Spleen (tissue), 7 donors: ENCODE data around the gene PGA4.

ENCODE experiments used
- POLR2A ChIP-seq, 3 donors: fragments of 450-650 bp; IDR thresholded peaks; one replicate each; pipeline ENCODE4 v1.5.1; 2017; ENCODE audit warnings: antibody characterized with exemption in 3 of 3, mild to moderate bottlenecking in 1 of 3
- POLR2AphosphoS5 ChIP-seq, 3 donors: sonication (generic); formaldehyde crosslinking; IDR thresholded peaks; one replicate each; pipeline ENCODE4 v1.5.1; 2017; ENCODE audit warnings: antibody characterized with exemption in 3 of 3
- TF ChIP-seq, protein P1 (sequence below), 11 experiments: fragments of 200-600 bp in 7 of 11; fragments of 450-650 bp in 4 of 11; sonication (generic) in 4 of 11; IDR thresholded peaks in 8 of 11; conservative IDR thresholded peaks in 3 of 11; 1 replicate in 7 of 11; 2 replicates in 4 of 11; pipeline versions ENCODE4 v1.4.0 to v1.8.0; 2016 to 2021; ENCODE audit warnings: antibody characterized with exemption in 11 of 11, inconsistent platforms in 4 of 11, mild to moderate bottlenecking in 1 of 11
- donor health status: DM: no; HTN: no; CAD: no; lungs with moderate emphysema.
- donor health status: DM: no; HTN: no; CAD: no.
- donor health status: DM: no; HTN: no; CAD: no.

DNA sequence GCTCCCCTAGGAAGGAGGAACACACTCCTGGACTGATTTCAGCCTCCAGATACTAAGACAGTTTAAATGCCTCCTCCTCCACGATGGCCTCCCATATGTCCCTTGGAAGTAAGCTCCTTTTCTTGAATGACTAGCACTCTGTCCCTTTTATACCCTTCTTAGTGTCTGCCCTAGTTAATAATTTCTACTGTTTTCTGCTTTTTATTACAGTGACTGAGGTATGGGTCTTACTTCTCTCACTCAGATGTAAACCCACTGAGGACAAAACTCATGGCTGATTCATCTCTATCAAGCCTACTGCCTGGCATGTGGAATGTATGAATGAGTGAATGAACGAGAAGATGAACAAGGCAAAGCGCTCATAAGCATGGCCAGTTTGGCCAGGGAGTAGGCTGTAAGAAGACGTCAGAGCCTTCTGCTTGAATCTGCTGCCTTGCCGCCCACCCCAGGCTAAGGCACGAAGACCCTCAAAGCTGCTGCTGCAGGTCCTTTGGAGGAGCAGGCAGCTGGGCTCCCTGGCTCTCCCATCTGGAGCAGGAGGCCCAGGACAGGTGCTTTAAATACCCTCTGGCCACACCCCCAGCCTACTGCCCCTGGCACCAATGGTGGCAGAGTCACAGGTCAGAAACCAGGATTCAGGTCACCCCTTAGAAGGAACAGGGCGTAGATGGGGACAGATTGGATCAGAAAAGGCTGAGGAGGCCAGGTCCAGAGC is 27.0 kb upstream of the PGA4 start:
- TF ChIP-seq, protein P1, sequence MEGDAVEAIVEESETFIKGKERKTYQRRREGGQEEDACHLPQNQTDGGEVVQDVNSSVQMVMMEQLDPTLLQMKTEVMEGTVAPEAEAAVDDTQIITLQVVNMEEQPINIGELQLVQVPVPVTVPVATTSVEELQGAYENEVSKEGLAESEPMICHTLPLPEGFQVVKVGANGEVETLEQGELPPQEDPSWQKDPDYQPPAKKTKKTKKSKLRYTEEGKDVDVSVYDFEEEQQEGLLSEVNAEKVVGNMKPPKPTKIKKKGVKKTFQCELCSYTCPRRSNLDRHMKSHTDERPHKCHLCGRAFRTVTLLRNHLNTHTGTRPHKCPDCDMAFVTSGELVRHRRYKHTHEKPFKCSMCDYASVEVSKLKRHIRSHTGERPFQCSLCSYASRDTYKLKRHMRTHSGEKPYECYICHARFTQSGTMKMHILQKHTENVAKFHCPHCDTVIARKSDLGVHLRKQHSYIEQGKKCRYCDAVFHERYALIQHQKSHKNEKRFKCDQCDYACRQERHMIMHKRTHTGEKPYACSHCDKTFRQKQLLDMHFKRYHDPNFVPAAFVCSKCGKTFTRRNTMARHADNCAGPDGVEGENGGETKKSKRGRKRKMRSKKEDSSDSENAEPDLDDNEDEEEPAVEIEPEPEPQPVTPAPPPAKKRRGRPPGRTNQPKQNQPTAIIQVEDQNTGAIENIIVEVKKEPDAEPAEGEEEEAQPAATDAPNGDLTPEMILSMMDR (IDR thresholded peaks at IDR 0.05 in 8 of 11, conservative IDR thresholded peaks at IDR 0.05 in 3 of 11) = no peak
- TF ChIP-seq POLR2A (IDR thresholded peaks at IDR 0.05) (no peak), POLR2AphosphoS5 (IDR thresholded peaks at IDR 0.05) (no peak)
